ENCODE results near the gene ATXN1.
"Not testable (repeated sequence)": the region's sequence is repeated elsewhere in the genome, so short reads cannot be mapped to it uniquely, and the experiment has no call there.

The ATXN1 gene

GRCh38 chr6:16545382-16545781, 215.9 kb downstream of the ATXN1 start:
- DNase-seq (ENCODE audit: low read depth in 1 of 2, low spot score in 1 of 2) = no peak

DNA sequence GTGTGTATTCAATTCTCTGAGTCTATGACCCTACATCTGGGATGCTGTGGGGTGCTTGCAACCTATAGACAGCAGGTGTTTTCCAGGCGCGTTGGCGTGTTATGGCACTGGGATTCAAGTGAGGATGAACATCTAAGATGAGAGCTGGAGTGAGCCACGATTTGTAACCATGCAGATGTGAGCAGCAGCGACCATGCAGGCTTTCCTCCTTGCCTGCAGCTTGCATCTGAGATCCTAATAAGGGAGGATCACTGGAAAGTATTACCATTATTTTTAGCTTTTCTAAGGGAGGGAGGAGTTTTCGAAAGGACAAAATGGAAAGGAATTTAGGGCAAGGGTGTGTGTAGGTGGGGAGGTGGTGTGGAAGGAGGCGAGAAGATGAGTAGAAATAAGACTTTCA, 216.7 kb downstream of the ATXN1 start:
- no peak for DNase-seq (ENCODE audit: low read depth in 1 of 2, low spot score in 1 of 2)

DNA sequence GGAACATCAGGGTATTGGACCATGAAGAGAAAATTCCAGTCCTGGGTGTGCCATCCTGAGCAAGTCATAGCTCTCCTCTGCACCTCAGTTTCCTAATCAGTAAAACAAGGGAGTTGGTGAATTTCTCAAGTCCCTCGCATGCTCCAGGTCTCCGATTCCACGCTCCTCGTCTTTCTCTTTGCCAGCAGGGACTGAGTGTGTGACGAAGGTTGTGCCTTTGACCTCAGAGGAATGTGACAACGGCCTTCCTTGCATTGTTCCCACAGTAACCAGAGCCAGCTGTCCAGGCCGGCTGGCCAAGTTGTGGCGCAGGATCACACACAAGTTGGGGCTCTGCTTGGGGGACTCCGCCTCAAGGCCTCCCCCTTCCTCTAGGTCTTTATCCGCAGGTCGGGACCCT, 217.3 kb downstream of the ATXN1 start:
- no peak for DNase-seq (ENCODE audit: low read depth in 1 of 2, low spot score in 1 of 2)

DNA sequence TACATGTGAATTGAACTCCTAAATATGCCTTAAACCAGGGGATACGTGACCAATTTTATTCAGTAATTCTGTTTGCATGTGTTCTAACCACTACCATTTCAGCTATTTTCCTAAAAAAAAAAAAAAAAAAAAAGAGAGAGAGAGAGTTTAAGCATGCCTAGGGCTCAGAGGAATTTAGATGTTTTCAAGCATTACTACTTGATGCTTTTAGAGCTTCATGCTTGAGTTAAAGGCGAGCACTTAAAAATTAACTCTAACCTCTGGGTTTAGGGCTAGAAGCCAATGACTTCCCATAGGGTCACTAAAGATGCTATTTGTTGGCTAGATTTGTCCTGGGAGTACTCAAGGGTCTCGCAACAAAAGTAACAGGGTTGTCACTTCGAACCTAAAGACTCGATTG, 217.7 kb downstream of the ATXN1 start:
- no peak for DNase-seq (ENCODE audit: low read depth in 1 of 2, low spot score in 1 of 2)

DNA sequence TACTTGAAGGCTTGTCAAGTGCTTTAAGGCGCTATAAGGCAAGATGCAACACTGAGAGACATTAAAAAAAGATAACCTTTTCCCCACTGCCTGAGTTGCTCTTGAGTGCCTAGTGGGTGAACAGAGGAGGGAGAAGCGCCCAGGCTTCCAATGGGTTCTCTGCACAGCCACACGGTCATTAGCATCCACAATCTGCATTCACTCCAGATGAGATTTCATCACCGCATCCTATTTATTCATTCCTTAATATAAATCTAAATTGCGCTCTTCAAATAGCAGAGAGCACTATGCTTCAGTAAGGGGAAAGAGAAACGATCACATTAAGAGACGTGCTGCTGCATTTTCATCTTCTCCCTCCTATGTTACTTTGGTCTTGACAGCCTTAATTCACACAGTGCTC, 219.2 kb downstream of the ATXN1 start:
- DNase-seq (ENCODE audit: low read depth in 1 of 2, low spot score in 1 of 2) = no peak

- DNase-seq (ENCODE audit: low read depth in 1 of 2, low spot score in 1 of 2) = no peak
Measured at GRCh38 chr6:16540804-16541752, 220.2 kb downstream of the ATXN1 start.

GRCh38 chr6:16540383-16540782, 220.9 kb downstream of the ATXN1 start:
- not testable (repeated sequence) for DNase-seq (ENCODE audit: low read depth in 1 of 2, low spot score in 1 of 2)

GRCh38 chr6:16539086-16539931, 222.0 kb downstream of the ATXN1 start:
- DNase-seq (ENCODE audit: low read depth in 1 of 2, low spot score in 1 of 2) = no peak

DNA sequence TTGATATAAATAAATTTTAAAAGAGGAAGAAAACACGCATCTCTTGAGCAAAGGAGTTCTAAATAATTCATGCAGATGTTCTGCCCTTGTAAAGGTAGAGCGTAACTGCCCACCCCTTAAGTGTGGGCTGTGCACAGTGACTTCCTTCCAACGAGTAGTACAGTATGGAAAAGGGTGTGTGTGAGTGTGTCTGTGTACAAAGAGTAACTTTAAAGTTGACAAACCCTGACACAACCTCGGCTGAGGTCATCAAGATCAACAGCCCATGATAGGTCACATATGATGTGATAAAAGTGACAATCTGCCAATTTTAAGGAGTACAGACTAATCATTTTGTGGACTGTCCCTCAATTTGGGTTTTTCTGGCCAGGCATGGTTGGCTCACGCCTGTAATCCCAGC, 225.7 kb downstream of the ATXN1 start:
- no peak for DNase-seq (ENCODE audit: low read depth in 1 of 2, low spot score in 1 of 2)

- peak in 1 of 2 donors; percentile 51 for DNase-seq (ENCODE audit: low read depth in 1 of 2, low spot score in 1 of 2)
Measured at GRCh38 chr6:16533721-16534136, 227.5 kb downstream of the ATXN1 start.

- no peak for DNase-seq (ENCODE audit: low read depth in 1 of 2, low spot score in 1 of 2)
Measured at GRCh38 chr6:16533210-16533609, 228.1 kb downstream of the ATXN1 start.

- DNase-seq (ENCODE audit: low read depth in 1 of 2, low spot score in 1 of 2) = no peak
Measured at GRCh38 chr6:16527691-16528090, 233.6 kb downstream of the ATXN1 start.

- no peak for DNase-seq (ENCODE audit: low read depth in 1 of 2, low spot score in 1 of 2)
Measured at GRCh38 chr6:16524380-16524707, 236.9 kb downstream of the ATXN1 start.

DNA sequence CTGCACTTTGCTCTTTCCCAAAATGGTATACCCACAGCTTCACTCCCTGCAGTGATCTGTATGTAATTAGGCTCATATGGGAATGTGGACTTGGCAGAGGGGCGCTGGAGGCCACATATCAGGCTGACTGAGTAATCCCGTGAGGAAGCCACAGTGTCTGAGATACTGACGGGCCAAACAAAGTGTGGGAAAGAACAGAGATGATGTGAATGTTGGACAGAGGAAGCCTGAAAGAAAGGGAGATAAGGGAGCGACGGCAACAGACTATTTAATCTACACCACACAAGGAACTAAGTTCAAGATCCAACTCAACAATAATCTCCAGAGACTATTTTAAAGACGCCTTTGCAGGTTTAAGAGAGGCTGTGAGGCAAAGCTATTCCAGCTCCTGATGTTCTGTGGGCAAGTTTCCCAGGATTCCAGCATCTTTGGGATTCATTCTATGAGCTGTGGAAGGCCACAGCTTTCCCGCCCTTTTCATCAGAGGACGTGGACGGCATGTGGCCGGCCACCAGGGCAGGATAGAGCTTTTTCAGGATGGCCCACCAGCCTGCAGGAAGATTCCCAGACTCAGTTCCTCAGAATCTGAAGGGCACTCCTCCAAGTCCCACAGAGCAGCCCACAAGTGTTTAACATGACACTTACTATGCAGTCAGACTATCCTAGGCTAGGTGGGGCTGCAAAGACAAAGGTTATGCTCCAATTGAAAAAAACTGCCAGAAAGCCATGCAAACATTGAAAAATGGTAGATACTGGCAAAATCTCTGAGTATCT, 237.5 kb downstream of the ATXN1 start:
- DNase-seq (ENCODE audit: low read depth in 1 of 2, low spot score in 1 of 2) = no peak

- no peak for DNase-seq (ENCODE audit: low read depth in 1 of 2, low spot score in 1 of 2)
Measured at GRCh38 chr6:16522937-16523336, 238.3 kb downstream of the ATXN1 start.

- DNase-seq (ENCODE audit: low read depth in 1 of 2, low spot score in 1 of 2) = no peak
Measured at GRCh38 chr6:16521528-16521927, 239.7 kb downstream of the ATXN1 start.

GRCh38 chr6:16519265-16520242, 241.7 kb downstream of the ATXN1 start:
- no peak for DNase-seq (ENCODE audit: low read depth in 1 of 2, low spot score in 1 of 2)

DNA sequence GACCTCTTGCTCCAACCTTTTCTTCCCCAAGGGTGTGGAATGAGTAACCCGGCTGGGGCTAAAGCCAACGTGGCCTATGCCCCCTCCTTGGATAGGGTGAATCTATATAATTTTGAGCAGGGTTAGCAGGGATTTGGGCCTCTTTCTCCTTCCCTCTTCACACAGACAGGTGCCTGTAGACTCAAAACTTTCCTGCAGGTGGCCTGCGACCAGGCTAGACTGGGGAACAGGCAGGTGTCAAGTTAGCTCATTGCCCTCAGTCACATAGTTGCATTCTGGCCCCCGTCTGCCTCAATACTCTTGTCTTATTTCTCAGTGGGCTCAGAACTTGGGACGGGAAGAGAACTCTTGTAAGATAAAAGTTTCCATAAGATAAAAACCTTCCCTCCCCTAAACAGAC, 243.0 kb downstream of the ATXN1 start:
- DNase-seq (ENCODE audit: low read depth in 1 of 2, low spot score in 1 of 2) = no peak

GRCh38 chr6:16514249-16514648, 247.0 kb downstream of the ATXN1 start:
- peak in 1 of 2 donors; percentile 32 for DNase-seq (ENCODE audit: low read depth in 1 of 2, low spot score in 1 of 2)

All from activated CD4-positive, alpha-beta T cell treated with anti-CD3 and anti-CD28 coated beads, Interleukin-2, amount 50 U/mL, for 24 hours (primary cell).